Measurements from ENCODE around the gene LMF1. TPM values are rescaled to one million over a fixed set of nuclear protein-coding genes. Genes with fewer than 3 reads are reported as not detected.

The LMF1 gene
- total and polyA plus RNA-seq, 3 donors from 2014 or later: 12.5 to 83.4 (median 66.6) TPM

DNA sequence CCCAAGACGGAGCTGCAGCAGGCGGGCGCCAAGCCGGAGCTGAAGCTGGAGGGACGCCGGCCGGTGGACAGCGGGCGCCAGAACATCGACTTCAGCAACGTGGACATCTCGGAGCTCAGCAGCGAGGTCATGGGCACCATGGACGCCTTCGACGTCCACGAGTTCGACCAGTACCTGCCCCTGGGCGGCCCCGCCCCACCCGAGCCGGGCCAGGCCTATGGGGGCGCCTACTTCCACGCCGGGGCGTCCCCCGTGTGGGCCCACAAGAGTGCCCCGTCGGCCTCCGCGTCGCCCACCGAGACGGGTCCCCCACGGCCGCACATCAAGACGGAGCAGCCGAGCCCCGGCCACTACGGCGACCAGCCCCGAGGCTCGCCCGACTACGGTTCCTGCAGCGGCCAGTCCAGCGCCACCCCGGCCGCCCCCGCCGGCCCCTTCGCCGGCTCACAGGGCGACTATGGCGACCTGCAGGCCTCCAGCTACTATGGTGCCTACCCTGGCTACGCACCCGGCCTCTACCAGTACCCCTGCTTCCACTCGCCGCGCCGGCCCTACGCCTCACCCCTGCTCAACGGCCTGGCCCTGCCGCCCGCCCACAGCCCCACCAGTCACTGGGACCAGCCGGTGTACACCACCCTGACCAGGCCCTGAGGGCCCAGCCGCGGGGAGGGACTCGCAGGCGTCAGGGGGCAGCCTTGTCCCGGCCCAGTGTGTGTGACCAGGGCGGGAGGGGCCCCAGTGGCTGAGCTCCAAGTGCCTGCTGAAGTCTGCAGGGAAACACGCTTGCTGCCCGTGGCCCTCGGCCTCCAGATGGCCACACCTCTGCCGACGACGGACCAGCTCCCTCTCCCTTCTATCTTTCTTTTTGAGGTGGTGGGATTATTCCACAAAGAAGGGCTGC lies 14.2 kb upstream of the LMF1 start:
- Histone ChIP-seq H3K27me3 (no peaks in the 10 kb centered on the region), H3K9me3 (no peaks in the 10 kb centered on the region), H3K27ac (no peak overlapping the region), H3K36me3 (ENCODE audit: low read depth, missing control alignments) (no peaks in the 10 kb centered on the region), H3K4me3 (no peak overlapping the region), H3K4me1 (peaks cover 5% of the 10 kb centered on the region)
- DNase-seq: no peak
- 89 to 93% methylated on average over 22 to 78 of the region's 78 CpGs for WGBS, 2 donors
- intact Hi-C loops (cut with DNase I; ENCODE audit: low total_unique reads): no loop called here
- TF ChIP-seq POLR2A (IDR thresholded peaks at IDR 0.05): no peak
- TF ChIP-seq, protein P1, sequence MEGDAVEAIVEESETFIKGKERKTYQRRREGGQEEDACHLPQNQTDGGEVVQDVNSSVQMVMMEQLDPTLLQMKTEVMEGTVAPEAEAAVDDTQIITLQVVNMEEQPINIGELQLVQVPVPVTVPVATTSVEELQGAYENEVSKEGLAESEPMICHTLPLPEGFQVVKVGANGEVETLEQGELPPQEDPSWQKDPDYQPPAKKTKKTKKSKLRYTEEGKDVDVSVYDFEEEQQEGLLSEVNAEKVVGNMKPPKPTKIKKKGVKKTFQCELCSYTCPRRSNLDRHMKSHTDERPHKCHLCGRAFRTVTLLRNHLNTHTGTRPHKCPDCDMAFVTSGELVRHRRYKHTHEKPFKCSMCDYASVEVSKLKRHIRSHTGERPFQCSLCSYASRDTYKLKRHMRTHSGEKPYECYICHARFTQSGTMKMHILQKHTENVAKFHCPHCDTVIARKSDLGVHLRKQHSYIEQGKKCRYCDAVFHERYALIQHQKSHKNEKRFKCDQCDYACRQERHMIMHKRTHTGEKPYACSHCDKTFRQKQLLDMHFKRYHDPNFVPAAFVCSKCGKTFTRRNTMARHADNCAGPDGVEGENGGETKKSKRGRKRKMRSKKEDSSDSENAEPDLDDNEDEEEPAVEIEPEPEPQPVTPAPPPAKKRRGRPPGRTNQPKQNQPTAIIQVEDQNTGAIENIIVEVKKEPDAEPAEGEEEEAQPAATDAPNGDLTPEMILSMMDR (IDR thresholded peaks at IDR 0.05): no peak

GRCh38 chr16:984121-984694 lies 13.4 kb upstream of the LMF1 start:
- Histone ChIP-seq H3K4me1 (peaks cover 5% of the 10 kb centered on the region), H3K27ac (no peak overlapping the region), H3K36me3 (ENCODE audit: low read depth, missing control alignments) (no peaks in the 10 kb centered on the region), H3K4me3 (no peak overlapping the region), H3K9me3 (no peaks in the 10 kb centered on the region), H3K27me3 (no peaks in the 10 kb centered on the region)
- 69 to 85% methylated on average over 13 to 22 of the region's 22 CpGs for WGBS, 2 donors
- no peak for DNase-seq
- intact Hi-C loops (cut with DNase I; ENCODE audit: low total_unique reads): no loop called here
- TF ChIP-seq POLR2A (IDR thresholded peaks at IDR 0.05): no peak
- TF ChIP-seq, protein P1 (IDR thresholded peaks at IDR 0.05): no peak

DNA sequence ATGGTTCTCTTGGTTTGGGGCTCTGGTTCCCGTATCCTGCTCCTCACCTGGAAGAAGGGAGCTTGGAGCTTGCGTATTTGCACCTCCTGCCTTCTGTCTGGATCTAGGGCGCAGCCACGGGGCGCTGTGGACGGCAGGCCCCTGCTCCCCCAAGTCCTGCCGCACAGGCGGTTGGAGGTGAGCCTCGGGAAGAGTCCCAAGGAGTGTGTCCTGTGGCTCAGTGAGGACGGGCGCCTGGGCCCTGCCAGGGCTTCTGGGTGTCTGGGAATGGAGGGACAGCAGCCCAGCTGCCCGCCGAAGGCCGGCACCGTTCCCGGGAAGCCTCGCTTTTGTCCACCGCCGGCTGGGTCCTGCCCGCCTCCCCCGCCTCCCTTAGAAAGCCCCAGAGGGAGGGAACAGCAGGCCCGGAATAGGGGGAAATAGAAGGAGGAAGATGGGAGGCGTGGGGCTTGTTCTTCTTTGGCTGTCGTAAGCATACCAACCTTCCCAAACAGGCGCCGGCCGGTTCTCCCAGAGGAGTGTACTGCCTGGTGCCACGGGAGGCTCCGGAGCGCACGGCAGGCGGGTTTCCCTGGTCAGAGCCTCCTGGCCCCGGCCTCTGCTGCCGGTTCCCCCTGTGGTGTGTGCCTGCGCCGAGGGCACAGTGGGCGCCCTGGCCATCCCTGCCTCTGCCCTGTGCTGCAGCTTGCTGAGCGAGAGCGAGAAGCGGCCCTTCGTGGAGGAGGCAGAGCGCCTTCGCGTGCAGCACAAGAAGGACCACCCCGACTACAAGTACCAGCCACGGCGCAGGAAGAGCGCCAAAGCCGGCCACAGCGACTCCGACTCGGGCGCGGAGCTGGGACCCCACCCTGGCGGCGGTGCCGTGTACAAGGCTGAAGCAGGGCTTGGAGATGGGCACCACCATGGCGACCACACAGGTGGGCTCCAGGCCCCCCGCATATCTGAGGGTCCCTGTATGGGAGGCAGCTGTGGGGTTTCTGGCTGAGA lies 12.6 kb upstream of the LMF1 start:
- Histone ChIP-seq H3K27me3 (no peaks in the 10 kb centered on the region), H3K27ac (no peak overlapping the region), H3K9me3 (no peaks in the 10 kb centered on the region), H3K4me3 (no peak overlapping the region), H3K4me1 (peaks cover 4% of the 10 kb centered on the region), H3K36me3 (ENCODE audit: low read depth, missing control alignments) (no peaks in the 10 kb centered on the region)
- intact Hi-C loops (cut with DNase I; ENCODE audit: low total_unique reads): no loop called here
- no peak for DNase-seq
- TF ChIP-seq POLR2A (IDR thresholded peaks at IDR 0.05): no peak
- TF ChIP-seq, protein P1 (IDR thresholded peaks at IDR 0.05): no peak
- 62 to 66% methylated on average over 17 to 58 of the region's 59 CpGs for WGBS, 2 donors

- Histone ChIP-seq H3K27ac (no peak overlapping the region), H3K27me3 (no peaks in the 10 kb centered on the region), H3K36me3 (ENCODE audit: low read depth, missing control alignments) (no peaks in the 10 kb centered on the region), H3K4me1 (peaks cover 2% of the 10 kb centered on the region), H3K9me3 (no peaks in the 10 kb centered on the region), H3K4me3 (peak overlapping the region; percentile 36 to 46)
- TF ChIP-seq, protein P1 (IDR thresholded peaks at IDR 0.05): no peak
- 34 to 73% methylated on average over 13 to 28 of the region's 76 CpGs for WGBS, 2 donors
- intact Hi-C loops (cut with DNase I; ENCODE audit: low total_unique reads): no loop called here
- no peak for DNase-seq
Measured at GRCh38 chr16:982145-983043, 11.6 kb upstream of the LMF1 start.
